HL-60 (cell line): ENCODE results near the gene ZBTB44.

Source experiments
- CTCF ChIP-seq: IDR thresholded peaks from one replicate; pipeline ENCODE4 v1.5.1; 2011; ENCODE audit warnings: low read length, control low read depth, inconsistent platforms; ENCODE audit not compliant: insufficient read depth
- POLR2AphosphoS5 ChIP-seq: IDR thresholded peaks from 2 replicates; pipeline ENCODE4 v1.6.1; 2012; ENCODE audit warnings: low read depth

- TF ChIP-seq CTCF: no peak
- no peak for TF ChIP-seq POLR2AphosphoS5
Observed at GRCh38 chr11:130312046-130312445, 2.7 kb downstream of the ZBTB44 start.
